SK-N-SH (cell line): ENCODE measurements around the gene AGFG2. TPM values are rescaled to one million over a fixed set of nuclear protein-coding genes. Genes with fewer than 3 reads are reported as not detected.

Experiments used
- CTCF ChIA-PET: fragments of 300-600, 350-600 bp; formaldehyde crosslinking; extraction: SDS; loops from one replicate; lab custom pipeline; 2021; lab: Yijun Ruan, JAX
- POLR2A ChIA-PET: fragments of 350-600 bp; sonication (Branson Sonifier 250); formaldehyde crosslinking; extraction: SDS; loops from one replicate; lab custom pipeline; 2020; ENCODE audit warnings: antibody characterized with exemption, inconsistent platforms; lab: Yijun Ruan, JAX
- DNase-seq: peaks from one replicate; pipeline ENCODE4 v3.0.0; 2012
- H2AFZ ChIP-seq: fragments of 200-600 bp; sonication (generic); 2 replicates; pipeline ENCODE4 v1.8.1; 2016; ENCODE audit warnings: antibody characterized with exemption, mild to moderate bottlenecking, low read depth
- H3F3A ChIP-seq: fragments of 200-600 bp; sonication (generic); replicated peaks from 2 replicates; pipeline ENCODE3; 2016; ENCODE audit warnings: antibody characterized with exemption, mild to moderate bottlenecking; ENCODE audit not compliant: insufficient read depth
- H3K27ac ChIP-seq, 2 experiments: fragments of 200-500 bp in 1 of 2; fragments of 200-600 bp in 1 of 2; sonication (Bioruptor generic) in 1 of 2; sonication (generic), shearing (Covaris generic) in 1 of 2; 2 replicates each; pipeline versions ENCODE4 v1.5.1 to v1.6.1; 2014 to 2016; ENCODE audit warnings: low read depth in 2 of 2, inconsistent platforms in 1 of 2, low read length in 1 of 2, mild to moderate bottlenecking in 1 of 2, mixed read lengths in 1 of 2
- H3K27me3 ChIP-seq: fragments of 200-600 bp; sonication (generic), shearing (Covaris generic); 2 replicates; pipeline ENCODE4 v1.6.1; 2016; ENCODE audit warnings: mixed run types; ENCODE audit not compliant: insufficient read depth
- H3K36me3 ChIP-seq, 2 experiments: fragments of 200-500 bp in 1 of 2; fragments of 200-600 bp in 1 of 2; sonication (Bioruptor generic) in 1 of 2; sonication (generic) in 1 of 2; replicated peaks in 1 of 2; 2 replicates each; pipeline versions ENCODE3 to v1.5.1; 2014 to 2016; ENCODE audit warnings: low read length in 1 of 2, mild to moderate bottlenecking in 1 of 2; ENCODE audit not compliant: insufficient read depth in 2 of 2, control insufficient read depth in 1 of 2
- H3K4me1 ChIP-seq, 2 experiments: fragments of 200-500 bp in 1 of 2; fragments of 200-600 bp in 1 of 2; sonication (Bioruptor generic) in 1 of 2; sonication (generic), shearing (Covaris generic) in 1 of 2; 2 replicates each; pipeline versions ENCODE4 v1.5.1 to v1.6.1; 2014 to 2016; ENCODE audit warnings: low read depth in 1 of 2, low read length in 1 of 2, mixed run types in 1 of 2; ENCODE audit not compliant: insufficient read depth in 2 of 2, control insufficient read depth in 1 of 2
- H3K4me2 ChIP-seq: fragments of 200-600 bp; sonication (generic), shearing (Covaris generic); 2 replicates; pipeline ENCODE4 v1.6.1; 2017; ENCODE audit warnings: mixed run types
- H3K4me3 ChIP-seq, 2 experiments: fragments of 200-500 bp in 1 of 2; fragments of 200-600 bp in 1 of 2; sonication (Bioruptor generic) in 1 of 2; sonication (generic), shearing (Covaris generic) in 1 of 2; 2 replicates each; pipeline versions ENCODE4 v1.5.1 to v1.8.1; 2014 to 2016; ENCODE audit warnings: low read depth in 2 of 2, inconsistent platforms in 1 of 2, low read length in 1 of 2, mild to moderate bottlenecking in 1 of 2, mixed read lengths in 1 of 2, moderate library complexity in 1 of 2
- H3K79me2 ChIP-seq: fragments of 200-600 bp; sonication (generic); 2 replicates; pipeline ENCODE4 v1.8.1; 2017; ENCODE audit warnings: mild to moderate bottlenecking; ENCODE audit not compliant: insufficient read depth
- H3K9ac ChIP-seq: fragments of 200-600 bp; sonication (generic); 2 replicates; pipeline ENCODE4 v1.6.1; 2017; ENCODE audit warnings: mixed run types
- H3K9me2 ChIP-seq: fragments of 200-600 bp; sonication (generic); 2 replicates; pipeline ENCODE4 v1.6.1; 2017; ENCODE audit warnings: mixed run types
- H3K9me3 ChIP-seq: fragments of 200-600 bp; sonication (generic); 2 replicates; pipeline ENCODE4 v1.6.1; 2017; ENCODE audit warnings: mixed run types, mild to moderate bottlenecking, moderate library complexity
- H4K20me1 ChIP-seq: fragments of 200-600 bp; sonication (generic); 2 replicates; pipeline ENCODE4 v1.6.1; 2017; ENCODE audit warnings: mild to moderate bottlenecking, mixed run types; ENCODE audit not compliant: insufficient read depth
- CHD2 ChIP-seq: fragments of 150-350 bp; IDR thresholded peaks from 2 replicates; pipeline ENCODE4 v1.6.1; 2018; ENCODE audit warnings: low read length; ENCODE audit not compliant: partially characterized antibody
- CTCF ChIP-seq: fragments of 200-600 bp; sonication (generic); IDR thresholded peaks from 2 replicates; pipeline ENCODE4 v1.6.1; 2017; ENCODE audit warnings: antibody characterized with exemption, mild to moderate bottlenecking, moderate library complexity
- ELF1 ChIP-seq: IDR thresholded peaks from 2 replicates; pipeline ENCODE4 v1.4.0; 2012
- FOSL2 ChIP-seq: IDR thresholded peaks from 2 replicates; pipeline ENCODE4 v1.4.0; 2012; ENCODE audit warnings: low read depth, mild to moderate bottlenecking, moderate library complexity, borderline replicate concordance
- GATA2 ChIP-seq: sonication (generic); formaldehyde crosslinking; IDR thresholded peaks from 2 replicates; pipeline ENCODE4 v1.5.0; 2020; ENCODE audit warnings: mild to moderate bottlenecking, missing genetic modification reagents
- IRF3 ChIP-seq: fragments of 150-350 bp; IDR thresholded peaks from 2 replicates; pipeline ENCODE4 v1.6.1; 2016; ENCODE audit warnings: mild to moderate bottlenecking, low read depth, low read length
- JUND ChIP-seq: IDR thresholded peaks from 2 replicates; pipeline ENCODE4 v1.4.0; 2012
- MAX ChIP-seq: IDR thresholded peaks from 2 replicates; pipeline ENCODE4 v1.4.0; 2012; ENCODE audit warnings: low read depth
- MEF2A ChIP-seq: IDR thresholded peaks from 2 replicates; pipeline ENCODE4 v1.4.0; 2012; ENCODE audit warnings: low read depth, borderline replicate concordance
- NRF1 ChIP-seq: IDR thresholded peaks from 2 replicates; pipeline ENCODE4 v1.6.1; 2012; ENCODE audit warnings: low read depth, mild to moderate bottlenecking, low read length
- PBX3 ChIP-seq: IDR thresholded peaks from 2 replicates; pipeline ENCODE4; 2012
- POLR2AphosphoS5 ChIP-seq: IDR thresholded peaks from 2 replicates; pipeline ENCODE4 v1.6.1; 2012; ENCODE audit warnings: low read depth, low read length
- TAF1 ChIP-seq: IDR thresholded peaks from 2 replicates; pipeline ENCODE4 v1.6.1; 2012; ENCODE audit warnings: low read depth, mild to moderate bottlenecking, low read length, moderate library complexity, borderline replicate concordance
- USF2 ChIP-seq: fragments of 150-350 bp; IDR thresholded peaks from 2 replicates; pipeline ENCODE4 v1.6.1; 2017; ENCODE audit warnings: antibody characterized with exemption, low read length, low read depth, borderline replicate concordance
- ZBTB33 ChIP-seq: IDR thresholded peaks from 2 replicates; pipeline ENCODE4 v1.4.0; 2012; ENCODE audit warnings: low read depth, borderline replicate concordance
- WGBS: methylation state at CpG from one replicate; pipeline ENCODE4 v1.1.6; 2017; ENCODE audit warnings: low lambda C conversion rate; 5-methylcytosine and 5-hydroxymethylcytosine counted together
- polyA plus RNA-seq, 3 experiments: library from polyadenylated mRNA; depleted of rRNA; stranded (reverse); fragments of >200 nt; gene quantifications; 2 replicates each; pipeline ENCODE4 v1.2.3, GENCODE V29; 2012
- small RNA-seq, 7 experiments: library from RNA; depleted of rRNA; stranded (forward); fragments of <200 nt; gene quantifications; one replicate each; pipeline ENCODE3, GENCODE V24; 2012

AGFG2 gene
- polyA plus RNA-seq, 1 of the 3 experiments (the other 2 are of a cell fraction): 23.1 TPM

- Histone ChIP-seq H3K9me3 (no peaks in the 10 kb centered on the region), H3K9me2 (no peaks in the 10 kb centered on the region), H3K4me1 (peaks cover 0 to 8% of the 10 kb centered on the region in 2 experiments; a peak in 1 of 4 replicates), H3F3A (peaks cover 23% of the 10 kb centered on the region), H3K4me2 (no peak overlapping the region), H3K27me3 (no peaks in the 10 kb centered on the region), H4K20me1 (no peaks in the 10 kb centered on the region), H2AFZ (no peak overlapping the region), H3K36me3 (no peaks in the 10 kb centered on the region), H3K9ac (no peak overlapping the region), H3K79me2 (peaks cover 6% of the 10 kb centered on the region; the same call in 1 of the 2 replicates), H3K4me3 (no peak overlapping the region), H3K27ac (no peak overlapping the region)
- ChIA-PET CTCF (interaction anchor here (0.6 to 9.1 kb wide), 18 partner anchors 13 to 237 kb away, joined by 3 to 119 read pairs (median 4); partner anchors contain the start of genes FBXO24, GIGYF1, LRCH4 and POP7), POLR2A (interaction anchor here (0.7 to 2.3 kb wide), 2 partner anchors 28 to 42 kb away, joined by 3 to 19 read pairs; partner anchors contain the start of genes ACTL6B, FBXO24 and LRCH4)
- WGBS: 83% methylated on average over 6 of the region's 6 CpGs
- no peak for DNase-seq
- TF ChIP-seq IRF3 (no peak), TAF1 (no peak), MEF2A (no peak), JUND (no peak), NRF1 (no peak), POLR2AphosphoS5 (no peak), MAX (no peak), USF2 (no peak), CTCF (no peak), FOSL2 (no peak), ELF1 (no peak), ZBTB33 (no peak), GATA2 (CRISPR knock-in tag) (no peak), PBX3 (no peak), CHD2 (no peak)
These were observed 75.4 kb downstream of the AGFG2 start for GRCh38 chr7:100614308-100614861.

Small RNA genes lying within 50 kb of the gene (small RNA-seq; reads per million reads assigned to genes)
- gene RN7SL416P: 0 reads per million in 7 experiments
- gene SAP25: 0 reads per million in 7 experiments

Other genes with a start within 250 kb of the AGFG2 start
- gene SPDYE3, start 231.5 kb upstream of the AGFG2 start, polyA plus RNA-seq (2012; rRNA removed): not detected in 2 replicates
- gene PILRB, start 181.1 kb upstream of the AGFG2 start, polyA plus RNA-seq (2012; rRNA removed): 55.4 and 63.7 TPM in 2 replicates
- gene PILRA, start 165.7 kb upstream of the AGFG2 start, polyA plus RNA-seq (2012; rRNA removed): 0.89 and 0.99 TPM in 2 replicates
- 3.4 and 4.1 TPM in 2 replicates for gene ZCWPW1, start 110.5 kb upstream of the AGFG2 start, polyA plus RNA-seq (2012; rRNA removed)
- gene MEPCE, start 109.4 kb upstream of the AGFG2 start, polyA plus RNA-seq (2012; rRNA removed): 16.7 and 20.2 TPM in 2 replicates
- 66.9 and 75.9 TPM in 2 replicates for gene PPP1R35, start 102.7 kb upstream of the AGFG2 start, polyA plus RNA-seq (2012; rRNA removed)
- gene SPACDR, start 74.9 kb upstream of the AGFG2 start, polyA plus RNA-seq (2012; rRNA removed): 0.93 and 1.5 TPM in 2 replicates
- 20.3 and 32.7 TPM in 2 replicates for gene TSC22D4, start 60.0 kb upstream of the AGFG2 start, polyA plus RNA-seq (2012; rRNA removed)
- gene NYAP1, start 55.3 kb upstream of the AGFG2 start, polyA plus RNA-seq (2012; rRNA removed): 3.9 and 6.0 TPM in 2 replicates
- gene SAP25, start 34.7 kb downstream of the AGFG2 start, polyA plus RNA-seq (2012; rRNA removed): 1.0 and 1.2 TPM in 2 replicates
- 24.2 and 29.8 TPM in 2 replicates for gene LRCH4, start 46.9 kb downstream of the AGFG2 start, polyA plus RNA-seq (2012; rRNA removed)
- 0.71 and 0.94 TPM in 2 replicates for gene FBXO24, start 47.1 kb downstream of the AGFG2 start, polyA plus RNA-seq (2012; rRNA removed)
- 190 and 448 TPM in 2 replicates for gene PCOLCE, start 63.2 kb downstream of the AGFG2 start, polyA plus RNA-seq (2012; rRNA removed)
- 30.0 and 61.7 TPM in 2 replicates for gene MOSPD3, start 73.3 kb downstream of the AGFG2 start, polyA plus RNA-seq (2012; rRNA removed)
- gene TFR2, start 102.3 kb downstream of the AGFG2 start, polyA plus RNA-seq (2012; rRNA removed): 0.30 and 0.32 TPM in 2 replicates
- gene ACTL6B, start 117.2 kb downstream of the AGFG2 start, polyA plus RNA-seq (2012; rRNA removed): 0.67 and 0.93 TPM in 2 replicates
- 276 and 398 TPM in 2 replicates for gene GNB2, start 134.5 kb downstream of the AGFG2 start, polyA plus RNA-seq (2012; rRNA removed)
- 17.4 and 19.4 TPM in 2 replicates for gene GIGYF1, start 155.0 kb downstream of the AGFG2 start, polyA plus RNA-seq (2012; rRNA removed)
- gene POP7, start 166.9 kb downstream of the AGFG2 start, polyA plus RNA-seq (2012; rRNA removed): 63.8 and 81.8 TPM in 2 replicates
- not detected in 2 replicates for gene EPO, start 181.3 kb downstream of the AGFG2 start, polyA plus RNA-seq (2012; rRNA removed)
- not detected in 2 replicates for gene ZAN, start 194.4 kb downstream of the AGFG2 start, polyA plus RNA-seq (2012; rRNA removed)